HCT116 (cell line): ENCODE measurements around the gene BRD9. TPM values are rescaled to one million over a fixed set of nuclear protein-coding genes. Genes with fewer than 3 reads are reported as not detected.

Source experiments
- ATAC-seq: fragments of 200-7000 bp; cut with Tn5 transposase; 2 replicates; pipeline ENCODE4 v1.9.1; 2020; ENCODE audit warnings: mild to moderate bottlenecking, moderate library complexity
- BruUV-seq: library from RNA; stranded (reverse); fragments of 400-500 nt; replicated peaks from 2 replicates; lab custom pipeline; 2021; lab: Mats Ljungman, UMichigan
- CTCF ChIA-PET: fragments of 300-600 bp; sonication (Branson Sonifier 250); formaldehyde crosslinking; loops from one replicate; lab custom pipeline; 2021; ENCODE audit warnings: antibody characterized with exemption; lab: Charles Lee
- POLR2A ChIA-PET: fragments of 300-600, 350-600 bp; sonication (Branson Sonifier 250); formaldehyde crosslinking; loops from one replicate; lab custom pipeline; 2021; ENCODE audit warnings: antibody characterized with exemption; lab: Charles Lee
- RAD21 ChIA-PET, 2 experiments: fragments of 300-600 bp; sonication (Branson Sonifier 250); formaldehyde crosslinking; loops; one replicate each; lab custom pipeline; 2023; ENCODE audit warnings: low total read pairs in 2 of 2; ENCODE audit not compliant: uncharacterized antibody in 2 of 2, unreplicated experiment in 2 of 2, low non-redundant PET in 1 of 2; lab: Charles Lee
- DNase-seq: peaks from one replicate; pipeline ENCODE4 v3.0.0-alpha.2; 2010; ENCODE audit warnings: low read depth, low spot score
- H2AFZ ChIP-seq: fragments of 200-600 bp; shearing (Covaris generic), sonication (generic); 2 replicates; pipeline ENCODE4 v1.6.1; 2017; ENCODE audit warnings: low read depth, mixed run types, mixed read lengths, antibody characterized with exemption, low read length; ENCODE audit not compliant: poor library complexity, severe bottlenecking
- H3K27ac ChIP-seq: 2 replicates; pipeline ENCODE4 v1.5.1; 2012; ENCODE audit warnings: low read depth, low read length
- H3K27me3 ChIP-seq: fragments of 200-600 bp; sonication (generic); 2 replicates; pipeline ENCODE4 v1.6.1; 2016; ENCODE audit warnings: mixed run types, low read length, mixed read lengths; ENCODE audit not compliant: insufficient read depth
- H3K36me3 ChIP-seq, 2 experiments: fragments of 200-500 bp in 1 of 2; fragments of 200-600 bp in 1 of 2; sonication (Bioruptor generic) in 1 of 2; sonication (generic) in 1 of 2; 2 replicates each; pipeline versions ENCODE4 v1.5.1 to v1.6.1; 2014 to 2016; ENCODE audit warnings: low read length in 2 of 2, inconsistent platforms in 1 of 2, mixed read lengths in 1 of 2, mixed run types in 1 of 2; ENCODE audit not compliant: insufficient read depth in 2 of 2, control insufficient read depth in 1 of 2
- H3K4me1 ChIP-seq, 2 experiments: fragments of 200-600 bp in 1 of 2; sonication (generic) in 1 of 2; 2 replicates each; pipeline versions ENCODE4 v1.5.1 to v1.6.1; 2012 to 2017; ENCODE audit warnings: low read length in 2 of 2, inconsistent platforms in 1 of 2, mild to moderate bottlenecking in 1 of 2, mixed read lengths in 1 of 2, mixed run types in 1 of 2, moderate library complexity in 1 of 2; ENCODE audit not compliant: insufficient read depth in 2 of 2, control insufficient read depth in 1 of 2
- H3K4me2 ChIP-seq: fragments of 200-600 bp; sonication (generic); 2 replicates; pipeline ENCODE4 v1.6.1; 2017; ENCODE audit warnings: mixed run types, low read length, mixed read lengths
- H3K4me3 ChIP-seq, 2 experiments: fragments of 200-600 bp in 1 of 2; sonication (generic) in 1 of 2; replicated peaks in 1 of 2; 2 replicates each; pipeline ENCODE4 v1.5.1; 2011 to 2016; ENCODE audit warnings: low read length in 2 of 2, control low read depth in 1 of 2, low read depth in 1 of 2, mild to moderate bottlenecking in 1 of 2, mixed read lengths in 1 of 2, mixed run types in 1 of 2
- H3K79me2 ChIP-seq: fragments of 200-600 bp; sonication (generic); 2 replicates; pipeline ENCODE4 v1.6.1; 2017; ENCODE audit warnings: mild to moderate bottlenecking, mixed run types, low read length, moderate library complexity, mixed read lengths; ENCODE audit not compliant: insufficient read depth
- H3K9ac ChIP-seq: fragments of 200-600 bp; sonication (generic); 2 replicates; pipeline ENCODE4 v1.6.1; 2016; ENCODE audit warnings: low read length, mixed read lengths
- H3K9me2 ChIP-seq: fragments of 200-600 bp; sonication (generic), shearing (Covaris generic); 2 replicates; pipeline ENCODE4 v1.6.1; 2017; ENCODE audit warnings: mixed run types, mild to moderate bottlenecking, moderate library complexity; ENCODE audit not compliant: insufficient read depth
- H3K9me3 ChIP-seq, 2 experiments: fragments of 200-500 bp in 1 of 2; fragments of 200-600 bp in 1 of 2; sonication (Bioruptor generic) in 1 of 2; sonication (generic) in 1 of 2; 2 replicates each; pipeline ENCODE4 v1.6.1; 2014 to 2017; ENCODE audit warnings: low read length in 2 of 2, mixed read lengths in 2 of 2, inconsistent platforms in 1 of 2, low read depth in 1 of 2, mild to moderate bottlenecking in 1 of 2, mixed run types in 1 of 2, moderate library complexity in 1 of 2; ENCODE audit not compliant: control insufficient read depth in 1 of 2, insufficient read depth in 1 of 2
- H4K20me1 ChIP-seq: fragments of 200-600 bp; sonication (generic), shearing (Covaris generic); 2 replicates; pipeline ENCODE4 v1.6.1; 2017; ENCODE audit warnings: mixed run types, mild to moderate bottlenecking, moderate library complexity; ENCODE audit not compliant: insufficient read depth
- CEBPB ChIP-seq: IDR thresholded peaks from 2 replicates; pipeline ENCODE4 v1.6.1; 2012; ENCODE audit warnings: low read depth
- ELF1 ChIP-seq: IDR thresholded peaks from 2 replicates; pipeline ENCODE4 v1.6.1; 2012; ENCODE audit warnings: low read depth, borderline replicate concordance
- EZH2phosphoT487 ChIP-seq: fragments of 200-600 bp; IDR thresholded peaks from 2 replicates; pipeline ENCODE4 v1.6.1; 2018; ENCODE audit warnings: antibody characterized with exemption, borderline replicate concordance
- SIN3A ChIP-seq: IDR thresholded peaks from 2 replicates; pipeline ENCODE4 v1.6.1; 2012; ENCODE audit warnings: low read depth
- SP1 ChIP-seq: IDR thresholded peaks from 2 replicates; pipeline ENCODE4 v1.6.1; 2012; ENCODE audit warnings: low read depth
- SRF ChIP-seq: IDR thresholded peaks from 2 replicates; pipeline ENCODE4 v1.6.1; 2012; ENCODE audit warnings: low read depth
- intact Hi-C: fragments of 100-400 bp; cut with micrococcal nuclease; formaldehyde crosslinking; loops from 2 replicates; pipeline ENCODE4 v1.10.0; 2022
- total RNA-seq: library from RNA; stranded (reverse); gene quantifications from one replicate; pipeline ENCODE4 v1.2.1, GENCODE V29; 2021; ENCODE audit not compliant: unreplicated experiment
- TF ChIP-seq, protein P1 (sequence below): IDR thresholded peaks from 2 replicates; pipeline ENCODE4 v1.6.1; 2011; ENCODE audit warnings: mild to moderate bottlenecking, low read length, moderate library complexity; ENCODE audit not compliant: insufficient replicate concordance; ENCODE audit errors: extremely low read depth
- TF ChIP-seq, protein P2 (sequence below): IDR thresholded peaks from 2 replicates; pipeline ENCODE4 v1.6.1; 2012

The BRD9 gene
- total RNA-seq, 1 experiment from 2014 or later, result 54.6 TPM

DNA sequence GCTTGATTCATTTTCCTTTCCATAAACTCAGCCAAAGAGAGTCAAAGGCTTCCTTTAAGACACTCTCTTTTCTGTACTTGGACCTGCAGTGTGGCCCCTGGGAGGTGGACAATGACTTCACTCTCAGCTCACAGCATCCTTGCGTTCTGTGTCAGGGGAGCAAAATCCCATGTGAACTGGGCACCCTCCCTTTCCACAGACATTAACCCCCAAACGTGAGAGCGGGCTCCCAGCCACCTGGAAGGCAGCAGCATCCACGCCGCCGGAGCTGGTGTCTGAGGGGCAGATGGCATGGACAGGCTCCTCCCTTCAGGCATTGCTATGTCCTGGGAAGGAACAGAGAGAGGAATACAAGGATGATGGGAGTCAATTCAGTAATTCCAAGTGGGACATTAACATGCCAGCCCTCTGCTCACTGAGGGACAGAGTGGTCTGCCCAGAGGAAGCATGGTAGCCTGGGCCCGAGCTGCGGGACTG lies 39.6 kb upstream of the BRD9 start:
- TF ChIP-seq, protein P1, sequence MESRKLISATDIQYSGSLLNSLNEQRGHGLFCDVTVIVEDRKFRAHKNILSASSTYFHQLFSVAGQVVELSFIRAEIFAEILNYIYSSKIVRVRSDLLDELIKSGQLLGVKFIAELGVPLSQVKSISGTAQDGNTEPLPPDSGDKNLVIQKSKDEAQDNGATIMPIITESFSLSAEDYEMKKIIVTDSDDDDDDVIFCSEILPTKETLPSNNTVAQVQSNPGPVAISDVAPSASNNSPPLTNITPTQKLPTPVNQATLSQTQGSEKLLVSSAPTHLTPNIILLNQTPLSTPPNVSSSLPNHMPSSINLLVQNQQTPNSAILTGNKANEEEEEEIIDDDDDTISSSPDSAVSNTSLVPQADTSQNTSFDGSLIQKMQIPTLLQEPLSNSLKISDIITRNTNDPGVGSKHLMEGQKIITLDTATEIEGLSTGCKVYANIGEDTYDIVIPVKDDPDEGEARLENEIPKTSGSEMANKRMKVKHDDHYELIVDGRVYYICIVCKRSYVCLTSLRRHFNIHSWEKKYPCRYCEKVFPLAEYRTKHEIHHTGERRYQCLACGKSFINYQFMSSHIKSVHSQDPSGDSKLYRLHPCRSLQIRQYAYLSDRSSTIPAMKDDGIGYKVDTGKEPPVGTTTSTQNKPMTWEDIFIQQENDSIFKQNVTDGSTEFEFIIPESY, result no peak
- TF ChIP-seq SRF (no peak), SIN3A (no peak), SP1 (no peak), EZH2phosphoT487 (no peak), ELF1 (no peak), CEBPB (no peak)
- TF ChIP-seq, protein P2, sequence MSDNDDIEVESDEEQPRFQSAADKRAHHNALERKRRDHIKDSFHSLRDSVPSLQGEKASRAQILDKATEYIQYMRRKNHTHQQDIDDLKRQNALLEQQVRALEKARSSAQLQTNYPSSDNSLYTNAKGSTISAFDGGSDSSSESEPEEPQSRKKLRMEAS, result no peak
- intact Hi-C loops, result no loop called here
- no peaks in the 10 kb centered on the region for H3K9me2 ChIP-seq
- ChIA-PET POLR2A (no interaction called here), RAD21 (no interaction called here), CTCF (interaction anchor here (0.6 to 1.7 kb wide), 4 partner anchors 9 to 242 kb away, joined by 3 to 4 read pairs (median 4); no protein-coding TSS in a partner anchor)
- no peak overlapping the region for H3K4me3 ChIP-seq
- H3K27me3 ChIP-seq, result peaks cover 12% of the 10 kb centered on the region; the same call in 1 of the 2 replicates
- H2AFZ ChIP-seq, result no peak overlapping the region
- H3K4me2 ChIP-seq, result no peak overlapping the region
- H4K20me1 ChIP-seq, result no peaks in the 10 kb centered on the region
- no peaks in the 10 kb centered on the region for H3K79me2 ChIP-seq
- DNase-seq (no peak), ATAC-seq (no peak)
- no peak overlapping the region for H3K9ac ChIP-seq
- no peaks in the 10 kb centered on the region for H3K4me1 ChIP-seq
- no peaks in the 10 kb centered on the region for H3K36me3 ChIP-seq
- H3K27ac ChIP-seq, result no peak overlapping the region
- no peaks in the 10 kb centered on the region for H3K9me3 ChIP-seq
- no TSS peak for BruUV-seq
